H54 (cell line): ENCODE results near the gene ABCB1.
"Not testable (repeated sequence)": the region's sequence is repeated elsewhere in the genome, so short reads cannot be mapped to it uniquely, and the experiment has no call there.

Source experiments
- DNase-seq: peaks from one replicate; pipeline ENCODE4 v3.0.0; 2011; ENCODE audit warnings: low spot score, mixed read lengths; ENCODE audit not compliant: insufficient read length
- FAIRE-seq: peaks from 3 replicates; lab custom pipeline; 2011; peaks lifted over from hg19 to GRCh38; lab: Jason Lieb, UNC
- POLR2A ChIP-seq: IDR thresholded peaks from 2 replicates; pipeline ENCODE4 v1.6.1; 2011; ENCODE audit warnings: low read depth, mild to moderate bottlenecking, low read length

The ABCB1 gene

DNA sequence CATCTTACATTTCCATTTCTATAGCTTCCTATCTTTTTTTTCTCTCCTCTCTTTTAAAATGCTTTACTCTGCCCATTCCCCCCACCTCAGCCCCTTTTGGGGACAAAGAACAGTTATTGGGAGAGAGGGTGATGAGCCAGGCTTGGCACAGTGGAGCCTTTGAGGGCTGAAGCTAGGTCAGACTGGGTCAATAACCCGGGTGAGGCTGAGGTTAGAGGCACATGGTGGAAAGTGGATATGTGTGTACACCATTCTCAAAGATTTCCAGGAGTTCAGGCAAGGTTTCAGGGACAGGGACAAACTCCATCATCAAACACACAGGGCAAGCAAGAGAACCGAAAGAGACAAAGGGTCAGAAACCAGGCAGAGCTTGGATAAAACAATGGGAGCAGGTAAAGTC lies 136.7 kb downstream of the ABCB1 start:
- no peak for TF ChIP-seq POLR2A
- FAIRE-seq (no peak), DNase-seq (no peak)

- FAIRE-seq, DNase-seq: not testable (repeated sequence)
Observed at GRCh38 chr7:87460444-87460843, 140.2 kb downstream of the ABCB1 start.

DNA sequence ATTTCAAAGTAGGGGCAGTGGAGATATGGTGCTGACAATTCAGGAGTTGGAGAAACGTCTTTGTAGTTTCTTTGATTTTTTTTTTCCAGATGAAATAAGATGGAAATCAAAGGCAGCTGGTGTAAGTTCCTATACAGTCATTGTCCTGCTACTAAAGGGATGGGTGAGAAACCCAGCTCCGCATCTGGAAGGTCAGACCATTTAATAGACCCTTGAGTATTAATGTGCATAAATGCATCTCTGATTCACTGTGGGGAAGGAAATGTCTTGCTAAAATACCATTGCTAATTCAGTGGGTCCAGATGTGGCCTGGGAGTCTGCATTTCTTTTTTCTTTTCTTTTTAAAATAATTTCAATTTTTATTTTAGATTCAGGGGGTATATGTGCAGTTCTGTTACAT lies 140.7 kb downstream of the ABCB1 start:
- TF ChIP-seq POLR2A: no peak
- FAIRE-seq (no peak), DNase-seq (no peak)

DNA sequence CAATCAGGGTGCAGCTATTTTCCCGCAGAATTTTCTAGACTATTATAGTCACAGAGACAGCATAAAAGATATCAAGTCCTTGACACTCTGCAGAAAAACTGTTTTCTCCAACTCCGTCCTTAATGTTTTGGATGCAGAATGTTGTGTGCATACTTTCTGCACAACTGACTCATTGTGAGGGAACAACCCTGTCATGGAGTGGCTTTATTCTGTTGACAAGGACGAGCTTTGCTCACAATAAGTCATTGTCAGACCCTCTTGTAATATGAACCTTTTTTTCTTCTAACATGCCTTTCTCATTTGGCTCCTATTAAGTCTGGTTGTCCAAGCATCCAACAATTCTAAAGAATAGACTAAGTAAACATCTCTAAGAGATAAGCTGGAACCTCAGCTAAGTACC lies 142.5 kb downstream of the ABCB1 start:
- no peak for TF ChIP-seq POLR2A
- DNase-seq (no peak), FAIRE-seq (no peak)

DNA sequence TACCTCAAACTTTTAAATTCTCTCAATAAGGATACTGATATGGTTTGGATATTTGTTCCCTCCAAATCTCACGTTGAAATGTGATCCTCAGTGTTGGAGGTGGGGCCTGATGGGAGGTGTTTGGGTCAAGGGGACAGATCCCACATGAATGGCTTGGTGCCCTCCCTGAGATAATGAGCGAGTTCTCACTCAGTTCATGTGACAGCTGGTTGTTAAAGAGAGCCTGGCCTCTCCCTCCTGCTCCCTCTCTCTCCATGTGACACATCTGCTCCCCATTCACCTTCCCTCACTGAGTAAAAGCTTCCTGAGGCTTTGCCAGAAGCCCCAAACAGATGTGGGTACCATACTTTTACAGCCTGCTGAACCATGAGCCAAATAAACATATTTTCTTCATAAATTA lies 144.4 kb downstream of the ABCB1 start:
- no peak for TF ChIP-seq POLR2A

More for the DNA sequence above, 144.4 kb downstream of the ABCB1 start:
- DNase-seq: no peak
- no peak for FAIRE-seq
